Measurements from ENCODE around the gene SOX6. TPM values are rescaled to one million over a fixed set of nuclear protein-coding genes. Genes with fewer than 3 reads are reported as not detected.

Gene SOX6
- total RNA-seq, 1 experiment from 2014 or later: not detected

DNA sequence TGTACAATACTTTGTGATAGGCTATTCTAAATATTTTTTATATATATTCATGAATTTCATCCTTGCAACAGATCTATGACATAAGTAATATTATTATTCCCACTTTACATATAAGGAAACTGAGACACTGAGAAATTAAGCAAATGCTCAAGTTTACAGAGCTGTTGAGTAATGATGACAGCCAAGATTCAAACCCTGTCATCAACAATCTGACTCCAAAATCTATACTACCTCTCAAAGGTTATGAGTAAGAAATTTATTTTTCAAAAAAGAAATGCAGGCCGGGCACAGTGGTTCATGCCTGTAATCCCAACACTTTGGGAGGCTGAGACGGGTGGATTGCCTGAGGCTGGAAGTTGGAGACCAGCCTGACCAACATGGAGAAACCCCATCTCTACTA is 22.6 kb upstream of the SOX6 start:
- Histone ChIP-seq H2BK5ac (ENCODE audit: insufficient read length, low read length) (no peak overlapping the region), H3T11ph (ENCODE audit: low read length) (no peak overlapping the region), H3K4me2 (ENCODE audit: insufficient read depth, insufficient read length, low read length) (no peak overlapping the region), H2BK15ac (ENCODE audit: low read depth, low read length) (no peak overlapping the region), H3K23me2 (ENCODE audit: insufficient read length, low read depth, low read length, poor library complexity, severe bottlenecking) (no peaks in the 10 kb centered on the region), H4K8ac (replicated peaks; ENCODE audit: insufficient read length, low read depth, low read length) (no peak overlapping the region), H3K9me3 (ENCODE audit: control insufficient read depth, low read depth, low read length) (no peaks in the 10 kb centered on the region), H2BK20ac (ENCODE audit: low read depth, low read length, poor library complexity, severe bottlenecking) (no peak overlapping the region), H4K91ac (ENCODE audit: insufficient read length, low read depth, low read length) (no peak overlapping the region), H2BK12ac (ENCODE audit: insufficient read length, low read depth, low read length) (no peak overlapping the region), H3K14ac (ENCODE audit: insufficient read depth, low read length) (no peak overlapping the region), H2AFZ (ENCODE audit: low read length) (no peak overlapping the region), H3K4ac (ENCODE audit: low read depth, low read length) (no peak overlapping the region), H3K56ac (ENCODE audit: insufficient read length, low read depth, low read length) (no peak overlapping the region), H3K27me3 (ENCODE audit: insufficient read depth, low read length) (no peaks in the 10 kb centered on the region), H4K5ac (ENCODE audit: insufficient read length, low read depth, low read length) (no peak overlapping the region), H3K79me1 (ENCODE audit: insufficient read depth, low read depth, low read length, poor library complexity, severe bottlenecking) (no peaks in the 10 kb centered on the region), H2BK120ac (ENCODE audit: low read depth, low read length, poor library complexity, severe bottlenecking) (no peak overlapping the region), H3K23ac (ENCODE audit: insufficient read length, low read depth, low read length) (no peak overlapping the region), H3K9ac (ENCODE audit: extremely low read depth, insufficient read length, low read length) (no peak overlapping the region), H3K18ac (ENCODE audit: insufficient read length, low read depth, low read length) (no peak overlapping the region), H3K79me2 (ENCODE audit: insufficient read depth, low read length) (no peaks in the 10 kb centered on the region), H3K27ac (ENCODE audit: insufficient read length, low read depth, low read length) (no peak overlapping the region), H4K20me1 (ENCODE audit: control insufficient read depth, insufficient read depth, insufficient read length) (no peaks in the 10 kb centered on the region), H2AK5ac (ENCODE audit: insufficient read length, low read length) (no peak overlapping the region), H3K4me1 (ENCODE audit: insufficient read depth, low read length) (no peaks in the 10 kb centered on the region)
- Mint-ChIP-seq H3K4me3 (no peak overlapping the region), H3K9me3 (peaks cover 0 to 2% of the 10 kb centered on the region in 2 experiments; a peak in 1 of 5 replicates), H3K36me3 (ENCODE audit: insufficient read depth in 1 of 3, low read depth in 3 of 3) (no peaks in the 10 kb centered on the region), H3K27me3 (ENCODE audit: low read depth) (peaks cover 43% of the 10 kb centered on the region), H3K4me1 (no peaks in the 10 kb centered on the region), H3K27ac (no peak overlapping the region)
- no CpG with 5 or more reads among the region's 2 CpGs for WGBS (ENCODE audit: extremely low coverage, insufficient read length, low lambda C conversion rate)
- TF ChIP-seq, protein P1, sequence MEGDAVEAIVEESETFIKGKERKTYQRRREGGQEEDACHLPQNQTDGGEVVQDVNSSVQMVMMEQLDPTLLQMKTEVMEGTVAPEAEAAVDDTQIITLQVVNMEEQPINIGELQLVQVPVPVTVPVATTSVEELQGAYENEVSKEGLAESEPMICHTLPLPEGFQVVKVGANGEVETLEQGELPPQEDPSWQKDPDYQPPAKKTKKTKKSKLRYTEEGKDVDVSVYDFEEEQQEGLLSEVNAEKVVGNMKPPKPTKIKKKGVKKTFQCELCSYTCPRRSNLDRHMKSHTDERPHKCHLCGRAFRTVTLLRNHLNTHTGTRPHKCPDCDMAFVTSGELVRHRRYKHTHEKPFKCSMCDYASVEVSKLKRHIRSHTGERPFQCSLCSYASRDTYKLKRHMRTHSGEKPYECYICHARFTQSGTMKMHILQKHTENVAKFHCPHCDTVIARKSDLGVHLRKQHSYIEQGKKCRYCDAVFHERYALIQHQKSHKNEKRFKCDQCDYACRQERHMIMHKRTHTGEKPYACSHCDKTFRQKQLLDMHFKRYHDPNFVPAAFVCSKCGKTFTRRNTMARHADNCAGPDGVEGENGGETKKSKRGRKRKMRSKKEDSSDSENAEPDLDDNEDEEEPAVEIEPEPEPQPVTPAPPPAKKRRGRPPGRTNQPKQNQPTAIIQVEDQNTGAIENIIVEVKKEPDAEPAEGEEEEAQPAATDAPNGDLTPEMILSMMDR (conservative IDR thresholded peaks at IDR 0.05): no peak
- no peak for DNase-seq
